Islet precursor cell (in vitro differentiated cells): ENCODE results near the gene NDUFS2.
A peak's percentile ranks its signal among the peaks of the same experiment; 100 is the strongest.
"Not testable (repeated sequence)": the region's sequence is repeated elsewhere in the genome, so short reads cannot be mapped to it uniquely, and the experiment has no call there.

ENCODE experiments used
- DNase-seq: peaks from one replicate; pipeline ENCODE4 v3.0.0-alpha.2; 2018

The NDUFS2 gene

GRCh38 chr1:161222175-161223019 lies 20.2 kb downstream of the NDUFS2 start:
- no peak for DNase-seq

- DNase-seq: no peak
Measured at GRCh38 chr1:161223805-161224694, 21.9 kb downstream of the NDUFS2 start.

- not testable (repeated sequence) for DNase-seq
Measured at GRCh38 chr1:161224695-161225087, 22.5 kb downstream of the NDUFS2 start.

GRCh38 chr1:161225178-161225533 lies 23.0 kb downstream of the NDUFS2 start:
- DNase-seq: no peak

GRCh38 chr1:161225534-161226319 lies 23.6 kb downstream of the NDUFS2 start, which contains the start of gene TOMM40L:
TSS of gene TOMM40L (plus strand) at chr1:161226060. CDS start at chr1:161226490, 430 bp downstream.
- DNase-seq: peak; percentile 98

- no peak for DNase-seq
Measured at GRCh38 chr1:161226320-161226711, 24.1 kb downstream of the NDUFS2 start.

- no peak for DNase-seq
Measured at GRCh38 chr1:161226759-161227158, 24.6 kb downstream of the NDUFS2 start.

- peak; percentile 83 for DNase-seq
Measured at GRCh38 chr1:161227196-161227871, 25.2 kb downstream of the NDUFS2 start.

- no peak for DNase-seq
Measured at GRCh38 chr1:161228032-161228431, 25.9 kb downstream of the NDUFS2 start.

- DNase-seq: no peak
Measured at GRCh38 chr1:161229896-161230295, 27.7 kb downstream of the NDUFS2 start.

GRCh38 chr1:161230762-161231161 lies 28.6 kb downstream of the NDUFS2 start:
- DNase-seq: no peak

- no peak for DNase-seq
Measured at GRCh38 chr1:161233102-161233501, 30.9 kb downstream of the NDUFS2 start.

- DNase-seq: no peak
Measured at GRCh38 chr1:161235957-161236775, 34.0 kb downstream of the NDUFS2 start.

GRCh38 chr1:161238039-161238473 lies 35.9 kb downstream of the NDUFS2 start, which contains the start of gene NR1I3:
TSS of gene NR1I3 (minus strand) at chr1:161238203. CDS start at chr1:161236565, 1,638 bp downstream.
- DNase-seq: no peak

GRCh38 chr1:161241682-161242081 lies 39.5 kb downstream of the NDUFS2 start:
- no peak for DNase-seq

- DNase-seq: no peak
Measured at GRCh38 chr1:161242313-161242712, 40.1 kb downstream of the NDUFS2 start.

- no peak for DNase-seq
Measured at GRCh38 chr1:161244888-161245287, 42.7 kb downstream of the NDUFS2 start.

GRCh38 chr1:161250100-161250499 lies 47.9 kb downstream of the NDUFS2 start:
- DNase-seq: not testable (repeated sequence)

GRCh38 chr1:161250829-161251228 lies 48.7 kb downstream of the NDUFS2 start:
- no peak for DNase-seq

GRCh38 chr1:161251579-161251978 lies 49.4 kb downstream of the NDUFS2 start:
- no peak for DNase-seq

- not testable (repeated sequence) for DNase-seq
Measured at GRCh38 chr1:161255302-161255701, 53.1 kb downstream of the NDUFS2 start.
